CD4-positive, alpha-beta T cell treated with Interleukin-6 at 100 ng/mL for 8 hours (primary cell): ENCODE results near the gene VAC14.
"Not testable (repeated sequence)": the region's sequence is repeated elsewhere in the genome, so short reads cannot be mapped to it uniquely, and the experiment has no call there.

ENCODE experiments used
- DNase-seq: peaks from one replicate; pipeline ENCODE4 v3.0.0-alpha.2; 2020; ENCODE audit warnings: mixed read lengths, low spot score

The VAC14 gene

DNA sequence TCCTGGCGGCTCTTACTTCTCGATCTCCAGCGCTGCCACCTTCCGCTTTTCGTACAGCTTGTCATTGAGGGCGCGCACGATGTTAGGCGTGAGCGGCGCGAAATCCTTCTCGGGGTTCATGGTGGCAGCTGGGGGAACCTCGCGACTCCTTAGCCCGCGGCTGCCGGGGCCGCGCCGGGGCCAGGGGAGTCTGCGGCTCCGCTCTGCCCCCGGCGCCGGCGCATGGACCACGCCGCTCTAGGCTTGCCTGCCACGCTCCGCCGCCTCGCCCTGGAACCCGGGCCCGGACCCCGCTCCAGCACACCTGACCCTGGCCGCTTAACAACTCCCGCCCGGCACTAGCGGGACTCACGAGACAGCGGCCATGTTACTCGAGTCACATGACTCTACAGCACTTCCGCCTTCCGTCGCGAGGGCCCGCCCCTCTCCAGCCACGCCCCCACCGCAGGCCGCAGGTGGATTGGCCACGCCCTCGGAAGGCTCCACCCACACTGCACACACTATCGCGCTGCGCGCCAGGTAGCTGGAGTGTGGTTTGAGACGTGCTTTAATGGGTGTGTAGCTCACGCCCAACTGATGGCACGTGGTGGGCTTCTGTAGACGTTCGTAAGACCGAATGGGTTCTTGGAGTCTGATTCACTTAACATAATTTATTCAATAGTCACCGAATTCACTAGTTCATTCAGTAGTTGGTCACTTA, at the start of gene VAC14:
TSS of gene VAC14 (minus strand) at position 378 of the 700 bp plus-strand sequence. CDS start at position 120, 258 bp downstream.
- peak; percentile 95 for DNase-seq

DNA sequence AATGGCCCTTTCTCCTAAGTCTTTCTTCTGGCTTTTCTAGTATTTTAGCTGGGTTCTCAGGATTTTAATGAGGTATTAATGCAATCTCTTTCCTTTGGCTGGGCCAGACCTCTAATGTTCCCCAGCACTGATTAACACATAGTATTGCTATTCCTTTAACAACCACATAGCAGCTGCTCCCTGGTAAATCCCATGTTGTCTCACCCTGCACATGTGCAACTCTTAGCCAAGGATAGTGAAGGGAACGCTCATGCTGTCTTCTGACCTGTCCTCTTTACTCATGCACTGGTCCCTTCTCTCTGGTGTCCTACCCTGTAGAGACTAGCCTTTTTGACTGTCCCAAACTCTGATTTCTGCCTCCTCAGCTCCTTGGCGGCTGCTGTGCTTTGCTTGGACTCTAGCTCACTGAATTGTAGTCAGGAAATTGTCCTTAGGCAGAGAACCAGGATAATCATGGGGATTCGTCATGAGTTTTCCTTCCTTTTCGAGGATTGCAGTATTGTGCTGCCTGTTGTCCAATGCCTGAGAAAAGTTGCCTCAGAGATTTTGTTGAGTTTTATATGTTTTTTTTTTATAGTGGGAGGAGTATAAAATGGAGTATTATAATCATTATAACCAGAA, 22.6 kb upstream of the VAC14 start:
- not testable (repeated sequence) for DNase-seq

- DNase-seq, result not testable (repeated sequence)
Measured at GRCh38 chr16:70822734-70823133, 21.8 kb upstream of the VAC14 start.

GRCh38 chr16:70818088-70818487, 17.1 kb upstream of the VAC14 start:
- DNase-seq, result not testable (repeated sequence)

DNA sequence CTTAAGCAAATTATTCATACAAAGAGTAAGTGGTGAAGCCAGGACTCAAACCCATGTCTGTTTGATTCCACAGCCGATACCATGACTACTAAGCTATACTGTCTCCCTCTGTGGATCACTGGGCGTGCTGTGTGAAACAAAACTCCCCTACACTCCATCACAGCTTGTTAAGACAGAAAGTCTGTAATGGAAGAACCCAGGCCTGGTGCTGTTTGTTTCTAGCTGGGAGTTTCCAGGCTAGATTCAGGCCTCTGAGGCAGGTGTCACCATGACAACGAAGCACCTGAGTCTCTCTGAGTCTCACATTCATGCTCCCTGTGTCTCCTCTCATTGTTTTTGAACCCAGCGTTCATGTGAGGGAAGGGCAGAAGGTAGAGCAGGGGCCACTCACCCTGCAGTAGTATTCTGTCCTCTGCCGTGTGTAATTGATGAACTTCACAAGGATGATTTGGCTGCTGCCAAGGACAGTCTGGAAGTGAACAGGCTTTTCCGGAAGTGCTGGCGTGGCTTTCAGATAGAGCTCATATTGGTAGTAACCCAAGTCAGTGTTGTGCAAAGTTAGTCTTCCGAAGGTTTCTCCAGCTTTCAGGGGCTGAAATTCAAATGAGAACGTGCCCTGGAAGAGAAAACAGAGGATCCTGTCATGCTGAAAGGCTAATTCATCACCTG, 8.6 kb upstream of the VAC14 start:
- no peak for DNase-seq

DNA sequence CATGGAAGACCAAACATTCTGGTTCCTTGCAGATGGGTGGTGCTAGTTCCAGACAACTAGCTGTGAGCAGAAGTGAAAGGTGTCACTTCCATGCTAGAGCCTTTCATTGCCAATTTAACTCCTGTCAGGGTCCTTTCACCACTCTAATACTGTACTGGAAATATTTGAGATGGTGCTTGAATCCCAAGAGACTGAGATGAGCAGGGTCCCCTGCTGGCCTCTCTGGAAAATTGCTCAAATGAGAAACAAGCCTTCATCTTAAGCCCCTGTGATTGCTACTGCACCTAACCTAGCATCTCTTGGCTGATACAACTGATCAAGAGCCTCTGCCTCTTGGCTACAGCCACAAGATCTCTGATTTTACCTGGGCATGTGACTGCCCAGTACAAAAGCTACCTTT, 7.4 kb upstream of the VAC14 start:
- DNase-seq, result no peak

- no peak for DNase-seq
Measured at GRCh38 chr16:70805787-70806186, 4.8 kb upstream of the VAC14 start.

GRCh38 chr16:70805380-70805779, 4.4 kb upstream of the VAC14 start:
- DNase-seq, result no peak

GRCh38 chr16:70804734-70805169, 3.8 kb upstream of the VAC14 start:
- no peak for DNase-seq

DNA sequence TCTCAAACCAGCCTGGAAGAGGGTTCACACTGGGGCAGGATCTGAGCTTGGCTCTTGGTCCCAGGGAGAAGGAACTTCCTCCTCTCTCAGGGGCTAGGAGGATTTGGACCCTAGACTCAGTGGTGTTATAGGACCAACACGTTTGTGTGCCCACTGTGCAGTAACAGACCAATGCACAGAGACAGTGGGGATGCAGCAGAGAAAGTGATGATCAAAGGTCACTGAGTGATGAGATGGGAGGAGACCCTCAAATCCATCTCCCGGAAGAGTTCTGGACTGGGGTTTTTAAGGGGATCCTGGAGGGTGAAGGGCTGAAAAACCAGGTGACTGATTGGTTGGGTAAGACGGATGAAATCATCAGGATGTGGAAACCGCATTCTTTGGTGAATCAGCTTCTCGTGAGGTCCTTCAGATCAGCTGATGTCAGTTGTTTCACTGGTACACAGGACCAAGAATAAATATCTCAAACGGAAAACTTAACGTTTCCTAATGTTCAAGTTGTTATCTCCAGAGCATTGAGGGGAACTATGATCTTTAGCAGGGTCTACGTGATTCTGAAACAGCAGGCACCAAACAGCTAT, 3.3 kb upstream of the VAC14 start:
- DNase-seq, result no peak

DNA sequence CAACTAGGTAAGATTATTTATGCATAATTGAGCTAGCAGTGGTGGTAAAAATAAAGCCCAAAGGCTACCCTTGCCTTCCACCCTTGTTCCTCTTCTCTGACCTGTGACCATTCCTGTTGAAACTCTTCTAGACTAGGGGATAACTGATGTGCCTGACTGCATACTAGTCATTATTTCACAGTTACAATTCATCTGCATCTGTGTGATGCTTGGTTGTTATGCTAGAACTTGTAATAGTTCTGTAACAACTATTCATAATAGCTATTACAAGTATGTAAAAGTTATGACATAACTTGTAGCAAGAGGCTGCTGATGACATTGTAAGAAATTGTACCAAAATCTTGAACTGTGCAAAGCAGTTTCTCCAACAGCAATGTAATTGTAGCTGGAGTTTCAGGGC, 2.4 kb upstream of the VAC14 start:
- no peak for DNase-seq

- no peak for DNase-seq
Measured at GRCh38 chr16:70801611-70802010, 653 bp upstream of the VAC14 start.

DNA sequence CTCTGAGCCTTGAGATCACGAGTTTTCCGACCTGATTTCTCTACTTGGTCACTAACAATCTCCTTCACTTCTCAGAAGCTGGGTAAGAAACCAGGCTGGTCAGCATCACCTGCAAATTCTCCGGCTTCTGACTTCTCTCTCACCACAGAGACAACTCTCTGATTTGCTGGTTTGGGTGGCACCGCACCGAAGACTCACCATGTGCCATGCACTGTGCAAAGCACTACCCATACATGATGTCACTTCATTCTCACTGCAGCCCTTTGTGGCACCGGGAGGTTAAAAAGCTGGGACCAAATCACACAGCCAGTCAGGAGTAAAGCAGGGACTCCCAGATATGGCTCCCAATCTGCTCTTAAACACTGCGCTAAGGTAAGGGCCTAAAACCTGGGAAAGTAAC, 647 bp downstream of the VAC14 start:
- no peak for DNase-seq

- DNase-seq, result no peak
Measured at GRCh38 chr16:70796301-70796700, 4.7 kb downstream of the VAC14 start.

- DNase-seq, result no peak
Measured at GRCh38 chr16:70795296-70795912, 5.6 kb downstream of the VAC14 start.

- no peak for DNase-seq
Measured at GRCh38 chr16:70793851-70794502, 7.0 kb downstream of the VAC14 start.

GRCh38 chr16:70790815-70791214, 10.1 kb downstream of the VAC14 start:
- DNase-seq, result no peak

- DNase-seq, result no peak
Measured at GRCh38 chr16:70789595-70790447, 11.1 kb downstream of the VAC14 start.

DNA sequence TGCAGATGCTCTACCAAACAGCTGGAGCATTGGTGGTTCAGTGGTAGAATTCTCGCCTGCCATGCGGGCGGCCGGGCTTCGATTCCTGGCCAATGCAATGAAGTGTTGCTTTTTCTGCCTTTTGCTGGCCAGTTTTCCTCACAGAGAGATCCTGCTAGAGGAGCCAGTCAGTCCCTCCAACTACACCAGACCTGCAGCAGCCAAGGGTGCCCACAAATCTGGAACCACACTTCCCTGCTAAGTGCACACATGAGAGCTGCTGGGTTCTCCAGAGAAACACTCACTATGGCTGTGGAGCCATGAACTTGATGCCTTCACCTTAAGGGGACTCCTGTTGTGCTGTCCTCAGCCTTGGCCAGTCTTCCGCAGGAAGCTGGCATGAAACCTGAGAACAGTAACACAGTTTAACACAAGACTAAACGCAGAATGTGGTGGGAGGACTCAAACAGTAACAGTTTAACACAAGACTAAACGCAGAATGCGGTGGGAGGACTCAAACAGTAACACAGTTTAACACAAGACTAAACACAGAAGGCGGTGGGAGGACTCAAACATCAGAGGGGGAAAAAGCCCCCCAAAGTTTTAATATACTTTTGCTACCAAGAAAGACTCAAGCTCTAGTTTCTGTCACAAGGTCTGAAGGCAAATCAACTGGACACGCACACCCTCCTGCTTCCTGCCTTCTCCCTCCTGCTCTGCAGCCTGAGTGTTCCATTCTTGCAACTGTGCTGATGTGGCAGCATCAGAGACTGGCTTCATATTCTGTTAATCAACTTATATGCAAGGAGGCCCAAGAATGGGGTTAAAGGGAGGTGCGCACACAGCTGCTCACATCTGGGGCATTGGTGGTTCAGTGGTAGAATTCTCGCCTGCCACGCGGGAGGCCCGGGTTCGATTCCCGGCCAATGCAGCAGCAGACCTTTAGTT, 12.0 kb downstream of the VAC14 start:
- no peak for DNase-seq
